ENCODE measurements around the gene PLCE1. TPM values are rescaled to one million over a fixed set of nuclear protein-coding genes. Genes with fewer than 3 reads are reported as not detected.
"Not testable (repeated sequence)": the region's sequence is repeated elsewhere in the genome, so short reads cannot be mapped to it uniquely, and the experiment has no call there.

Gene PLCE1
- polyA plus RNA-seq, 4 donors, result 1.6 to 22.7 (median 3.8) TPM

DNA sequence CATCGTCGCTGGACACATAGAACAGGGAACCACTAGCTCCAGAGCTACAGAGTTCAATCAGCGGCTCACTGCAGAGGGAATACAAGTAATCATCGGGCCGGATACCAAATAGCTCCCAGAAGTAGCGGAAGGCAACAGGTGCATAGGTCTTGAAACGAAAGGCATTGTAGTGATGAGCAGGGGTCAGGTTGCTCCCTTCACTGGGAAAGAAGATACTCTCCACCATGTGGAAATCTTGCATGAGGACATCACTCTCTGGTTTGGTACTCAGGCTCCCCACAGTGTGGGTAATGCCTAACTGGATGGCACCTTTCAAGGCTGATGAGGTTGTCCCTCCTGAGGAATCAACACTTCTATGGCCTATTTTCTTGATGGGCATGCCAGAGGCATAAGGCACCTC, 32.7 kb upstream of the PLCE1 start:
- not testable (repeated sequence) for H3K36me3 ChIP-seq (ENCODE audit: control insufficient read depth in 3 of 3, insufficient read depth in 2 of 3, low read depth in 1 of 3, low read length in 3 of 3); H3K9me3 ChIP-seq (ENCODE audit: control insufficient read depth in 2 of 2, insufficient read depth in 1 of 2, low read depth in 1 of 2, low read length in 1 of 2); H3K27me3 ChIP-seq (ENCODE audit: control insufficient read depth in 3 of 3, insufficient read depth in 3 of 3, low read length in 3 of 3); DNase-seq; H3K4me3 ChIP-seq (ENCODE audit: low read depth in 1 of 3, low read length in 3 of 3); H3K27ac ChIP-seq (ENCODE audit: low read depth in 1 of 3, low read length in 2 of 3); H3K4me1 ChIP-seq (ENCODE audit: control insufficient read depth in 3 of 3, insufficient read depth in 2 of 3, low read depth in 1 of 3, low read length in 2 of 3); FAIRE-seq
- WGBS, 3 donors, result 95 to 98% (median 96%) methylated on average over 7 of the region's 7 CpGs

DNA sequence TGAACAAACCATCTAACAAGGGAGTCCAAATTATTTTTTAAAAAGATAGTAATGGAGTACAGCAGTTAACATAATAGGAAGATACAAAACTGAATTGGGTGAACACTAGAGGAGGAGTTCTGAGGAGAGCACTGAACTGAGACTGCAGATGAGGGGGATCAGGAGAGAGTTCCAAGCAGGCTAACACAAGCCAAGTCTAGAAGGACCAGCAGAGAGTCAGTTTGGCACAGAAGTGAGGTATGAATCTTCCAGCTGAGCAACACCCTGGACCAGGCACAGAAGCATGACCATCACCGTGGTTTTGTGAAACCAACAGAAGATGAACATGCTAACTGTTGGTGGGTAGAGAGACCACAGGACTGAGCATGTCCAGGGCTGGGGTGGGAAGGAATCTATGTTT, 30.8 kb upstream of the PLCE1 start:
- H3K27me3 ChIP-seq (ENCODE audit: control insufficient read depth in 3 of 3, insufficient read depth in 3 of 3, low read length in 3 of 3), result no peaks in the 10 kb centered on the region
- no peaks in the 10 kb centered on the region for H3K4me1 ChIP-seq (ENCODE audit: control insufficient read depth in 3 of 3, insufficient read depth in 2 of 3, low read depth in 1 of 3, low read length in 2 of 3)
- H3K9me3 ChIP-seq (ENCODE audit: control insufficient read depth in 2 of 2, insufficient read depth in 1 of 2, low read depth in 1 of 2, low read length in 1 of 2), result no peaks in the 10 kb centered on the region
- no peak overlapping the region for H3K27ac ChIP-seq (ENCODE audit: low read depth in 1 of 3, low read length in 2 of 3)
- peaks cover 0 to 7% (median 0%) of the 10 kb centered on the region in 3 donors for H3K36me3 ChIP-seq (ENCODE audit: control insufficient read depth in 3 of 3, insufficient read depth in 2 of 3, low read depth in 1 of 3, low read length in 3 of 3)
- H3K4me3 ChIP-seq (ENCODE audit: low read depth in 1 of 3, low read length in 3 of 3), result no peak overlapping the region
- no peak for FAIRE-seq
- no peak for DNase-seq
- 75 to 100% (median 88%) methylated on average over 1 of the region's 1 CpG for WGBS, 3 donors

GRCh38 chr10:93963434-93963833, 30.3 kb upstream of the PLCE1 start:
- Histone ChIP-seq H3K36me3 (ENCODE audit: control insufficient read depth in 3 of 3, insufficient read depth in 2 of 3, low read depth in 1 of 3, low read length in 3 of 3) (peaks cover 0 to 7% (median 0%) of the 10 kb centered on the region in 3 donors), H3K4me1 (ENCODE audit: control insufficient read depth in 3 of 3, insufficient read depth in 2 of 3, low read depth in 1 of 3, low read length in 2 of 3) (no peaks in the 10 kb centered on the region), H3K4me3 (ENCODE audit: low read depth in 1 of 3, low read length in 3 of 3) (no peak overlapping the region), H3K27ac (ENCODE audit: low read depth in 1 of 3, low read length in 2 of 3) (no peak overlapping the region), H3K9me3 (ENCODE audit: control insufficient read depth in 2 of 2, insufficient read depth in 1 of 2, low read depth in 1 of 2, low read length in 1 of 2) (no peaks in the 10 kb centered on the region), H3K27me3 (ENCODE audit: control insufficient read depth in 3 of 3, insufficient read depth in 3 of 3, low read length in 3 of 3) (no peaks in the 10 kb centered on the region)
- 89 to 95% (median 94%) methylated on average over 5 of the region's 5 CpGs for WGBS, 3 donors
- FAIRE-seq (no peak), DNase-seq (no peak)

DNA sequence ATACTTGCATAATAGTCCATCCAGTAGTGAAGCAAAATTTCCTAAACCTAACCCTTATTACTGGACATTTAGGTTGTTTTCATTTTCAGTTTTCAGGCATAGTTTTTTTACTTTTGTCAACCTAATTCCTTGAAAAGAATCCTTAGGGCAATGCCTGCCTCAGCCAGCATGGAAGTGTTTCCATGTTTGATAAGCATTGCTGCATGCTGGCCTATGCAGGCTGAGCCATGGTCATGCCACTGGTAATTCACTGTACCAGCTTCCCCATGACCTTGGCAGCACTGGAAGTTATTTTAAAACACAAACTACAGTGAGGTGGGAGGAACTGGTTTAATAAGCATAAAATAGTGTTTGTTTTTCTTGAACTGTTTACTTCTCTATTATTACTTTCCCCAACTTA, 27.8 kb upstream of the PLCE1 start:
- DNase-seq, result no peak
- FAIRE-seq, result no peak
- no peak overlapping the region for H3K27ac ChIP-seq (ENCODE audit: low read depth in 1 of 3, low read length in 2 of 3)
- H3K4me1 ChIP-seq (ENCODE audit: control insufficient read depth in 3 of 3, insufficient read depth in 2 of 3, low read depth in 1 of 3, low read length in 2 of 3), result no peaks in the 10 kb centered on the region
- no peaks in the 10 kb centered on the region for H3K9me3 ChIP-seq (ENCODE audit: control insufficient read depth in 2 of 2, insufficient read depth in 1 of 2, low read depth in 1 of 2, low read length in 1 of 2)
- no peak overlapping the region for H3K4me3 ChIP-seq (ENCODE audit: low read depth in 1 of 3, low read length in 3 of 3)
- H3K27me3 ChIP-seq (ENCODE audit: control insufficient read depth in 3 of 3, insufficient read depth in 3 of 3, low read length in 3 of 3), result no peaks in the 10 kb centered on the region
- H3K36me3 ChIP-seq (ENCODE audit: control insufficient read depth in 3 of 3, insufficient read depth in 2 of 3, low read depth in 1 of 3, low read length in 3 of 3), result peaks cover 0 to 3% (median 0%) of the 10 kb centered on the region in 3 donors

DNA sequence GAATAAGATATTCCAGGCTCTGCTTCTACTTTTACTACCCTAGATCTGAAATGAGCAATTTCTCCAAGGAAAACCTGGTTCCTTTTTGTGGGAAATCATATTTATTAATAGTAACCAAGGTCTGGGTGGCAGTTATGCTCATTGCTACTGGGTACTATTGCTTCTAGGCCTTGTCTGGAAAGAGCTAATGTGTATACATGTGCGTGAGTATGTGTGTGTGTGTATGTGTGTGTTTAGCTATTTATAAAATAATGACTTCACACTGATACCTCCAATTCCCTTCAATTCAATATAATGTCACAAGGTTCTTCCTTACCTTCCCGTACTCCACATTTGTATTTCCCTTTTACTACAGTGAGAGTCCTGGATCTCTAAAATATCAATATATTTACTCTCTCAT, 26.0 kb upstream of the PLCE1 start:
- no peak overlapping the region for H3K27ac ChIP-seq (ENCODE audit: low read depth in 1 of 3, low read length in 2 of 3)
- 88 to 100% (median 96%) methylated on average over 2 of the region's 2 CpGs for WGBS, 3 donors
- DNase-seq, result no peak
- no peak for FAIRE-seq
- H3K9me3 ChIP-seq (ENCODE audit: control insufficient read depth in 2 of 2, insufficient read depth in 1 of 2, low read depth in 1 of 2, low read length in 1 of 2), result no peaks in the 10 kb centered on the region
- H3K27me3 ChIP-seq (ENCODE audit: control insufficient read depth in 3 of 3, insufficient read depth in 3 of 3, low read length in 3 of 3), result no peaks in the 10 kb centered on the region
- H3K36me3 ChIP-seq (ENCODE audit: control insufficient read depth in 3 of 3, insufficient read depth in 2 of 3, low read depth in 1 of 3, low read length in 3 of 3), result peaks cover 0 to 3% (median 0%) of the 10 kb centered on the region in 3 donors
- H3K4me3 ChIP-seq (ENCODE audit: low read depth in 1 of 3, low read length in 3 of 3), result no peak overlapping the region
- H3K4me1 ChIP-seq (ENCODE audit: control insufficient read depth in 3 of 3, insufficient read depth in 2 of 3, low read depth in 1 of 3, low read length in 2 of 3), result no peaks in the 10 kb centered on the region

DNA sequence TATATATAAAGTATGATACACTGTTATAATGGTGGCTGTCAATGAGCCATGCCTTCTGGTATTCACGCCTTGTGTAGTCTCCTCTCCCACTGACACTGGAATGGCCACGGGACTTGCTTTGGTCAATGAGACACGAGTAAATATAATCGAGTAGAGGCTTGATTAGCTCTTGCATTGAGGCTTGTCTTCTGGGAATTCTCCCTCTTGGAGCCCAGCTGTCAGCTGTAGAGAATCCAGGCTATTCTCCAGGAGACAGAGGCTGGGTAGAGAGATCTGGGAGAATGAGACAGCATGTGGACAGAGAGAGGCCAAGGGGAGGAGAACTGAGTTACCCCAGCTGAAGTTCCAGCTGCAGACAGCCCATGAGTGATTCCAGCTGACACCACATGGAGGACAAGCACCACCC, 25.2 kb upstream of the PLCE1 start:
- Histone ChIP-seq H3K9me3 (ENCODE audit: control insufficient read depth in 2 of 2, insufficient read depth in 1 of 2, low read depth in 1 of 2, low read length in 1 of 2) (no peaks in the 10 kb centered on the region), H3K36me3 (ENCODE audit: control insufficient read depth in 3 of 3, insufficient read depth in 2 of 3, low read depth in 1 of 3, low read length in 3 of 3) (peaks cover 0 to 3% (median 0%) of the 10 kb centered on the region in 3 donors), H3K27me3 (ENCODE audit: control insufficient read depth in 3 of 3, insufficient read depth in 3 of 3, low read length in 3 of 3) (no peaks in the 10 kb centered on the region), H3K27ac (ENCODE audit: low read depth in 1 of 3, low read length in 2 of 3) (no peak overlapping the region), H3K4me3 (ENCODE audit: low read depth in 1 of 3, low read length in 3 of 3) (no peak overlapping the region), H3K4me1 (ENCODE audit: control insufficient read depth in 3 of 3, insufficient read depth in 2 of 3, low read depth in 1 of 3, low read length in 2 of 3) (no peaks in the 10 kb centered on the region)
- no peak for FAIRE-seq
- 70 to 94% (median 91%) methylated on average over 4 of the region's 4 CpGs for WGBS, 3 donors
- DNase-seq, result no peak

GRCh38 chr10:93970433-93971010, 23.2 kb upstream of the PLCE1 start:
- H3K4me3 ChIP-seq (ENCODE audit: low read depth in 1 of 3, low read length in 3 of 3); H3K36me3 ChIP-seq (ENCODE audit: control insufficient read depth in 3 of 3, insufficient read depth in 2 of 3, low read depth in 1 of 3, low read length in 3 of 3); FAIRE-seq; H3K4me1 ChIP-seq (ENCODE audit: control insufficient read depth in 3 of 3, insufficient read depth in 2 of 3, low read depth in 1 of 3, low read length in 2 of 3); DNase-seq; H3K27ac ChIP-seq (ENCODE audit: low read depth in 1 of 3, low read length in 2 of 3); H3K27me3 ChIP-seq (ENCODE audit: control insufficient read depth in 3 of 3, insufficient read depth in 3 of 3, low read length in 3 of 3); H3K9me3 ChIP-seq (ENCODE audit: control insufficient read depth in 2 of 2, insufficient read depth in 1 of 2, low read depth in 1 of 2, low read length in 1 of 2): not testable (repeated sequence)
- WGBS, 3 donors, result 96 to 98% (median 97%) methylated on average over 30 to 43 of the region's 44 CpGs

- Histone ChIP-seq H3K36me3 (ENCODE audit: control insufficient read depth in 3 of 3, insufficient read depth in 2 of 3, low read depth in 1 of 3, low read length in 3 of 3) (no peaks in the 10 kb centered on the region), H3K4me1 (ENCODE audit: control insufficient read depth in 3 of 3, insufficient read depth in 2 of 3, low read depth in 1 of 3, low read length in 2 of 3) (peaks cover 0 to 2% (median 0%) of the 10 kb centered on the region in 3 donors), H3K27me3 (ENCODE audit: control insufficient read depth in 3 of 3, insufficient read depth in 3 of 3, low read length in 3 of 3) (no peaks in the 10 kb centered on the region), H3K27ac (ENCODE audit: low read depth in 1 of 3, low read length in 2 of 3) (no peak overlapping the region), H3K4me3 (ENCODE audit: low read depth in 1 of 3, low read length in 3 of 3) (no peak overlapping the region), H3K9me3 (ENCODE audit: control insufficient read depth in 2 of 2, insufficient read depth in 1 of 2, low read depth in 1 of 2, low read length in 1 of 2) (no peaks in the 10 kb centered on the region)
- FAIRE-seq (no peak), DNase-seq (no peak)
- WGBS, 3 donors, result 77 to 96% (median 78%) methylated on average over 2 of the region's 2 CpGs
Measured at GRCh38 chr10:93973748-93974445, 19.8 kb upstream of the PLCE1 start.

GRCh38 chr10:93977442-93977841, 16.3 kb upstream of the PLCE1 start:
- DNase-seq (no peak), FAIRE-seq (no peak)
- Histone ChIP-seq H3K9me3 (ENCODE audit: control insufficient read depth in 2 of 2, insufficient read depth in 1 of 2, low read depth in 1 of 2, low read length in 1 of 2) (no peaks in the 10 kb centered on the region), H3K27me3 (ENCODE audit: control insufficient read depth in 3 of 3, insufficient read depth in 3 of 3, low read length in 3 of 3) (no peaks in the 10 kb centered on the region), H3K4me3 (ENCODE audit: low read depth in 1 of 3, low read length in 3 of 3) (no peak overlapping the region), H3K4me1 (ENCODE audit: control insufficient read depth in 3 of 3, insufficient read depth in 2 of 3, low read depth in 1 of 3, low read length in 2 of 3) (peaks cover 0 to 2% (median 0%) of the 10 kb centered on the region in 3 donors), H3K27ac (ENCODE audit: low read depth in 1 of 3, low read length in 2 of 3) (no peak overlapping the region), H3K36me3 (ENCODE audit: control insufficient read depth in 3 of 3, insufficient read depth in 2 of 3, low read depth in 1 of 3, low read length in 3 of 3) (no peaks in the 10 kb centered on the region)
- WGBS, 3 donors, result 75 to 85% (median 81%) methylated on average over 3 of the region's 3 CpGs

Data from small intestine (tissue), 7 donors.